GM12874 (cell line): ENCODE data around the gene SP5.

Experiments used
- TF ChIP-seq, protein P1 (sequence below): IDR thresholded peaks from 2 replicates; pipeline ENCODE4 v1.5.1; 2011; ENCODE audit warnings: low read depth, mild to moderate bottlenecking, control low read depth, low read length, moderate library complexity; ENCODE audit not compliant: insufficient read depth

The SP5 gene

DNA sequence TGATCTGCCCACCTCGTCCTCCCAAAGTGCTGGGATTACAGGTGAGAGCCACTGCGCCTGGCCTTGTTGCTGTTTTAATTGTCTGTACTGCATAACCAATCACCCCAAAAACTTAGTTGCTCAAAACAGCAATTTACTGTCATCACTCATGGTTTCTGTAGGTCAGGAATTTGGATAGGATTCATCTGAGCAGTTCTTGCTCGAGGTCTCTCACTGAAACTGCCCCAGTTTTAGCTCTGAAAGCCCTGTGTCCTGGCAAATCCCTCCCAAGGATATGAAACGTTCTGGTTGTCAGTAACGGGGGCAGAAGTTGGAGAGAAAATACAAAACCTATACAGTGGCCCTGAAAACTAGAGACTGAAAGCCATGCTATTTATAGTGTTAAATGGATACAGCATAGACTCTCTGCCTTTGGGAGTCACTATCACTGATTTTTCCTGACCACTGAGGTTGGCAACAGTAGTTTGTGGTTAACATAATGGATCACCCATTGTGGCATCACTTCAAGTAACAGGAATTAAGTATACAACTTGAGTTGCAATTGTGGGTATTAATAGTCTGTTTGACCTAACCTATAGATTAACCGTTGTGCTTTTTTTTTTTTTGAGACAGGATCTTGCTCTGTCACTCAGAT, 27.9 kb downstream of the SP5 start:
- TF ChIP-seq, protein P1, sequence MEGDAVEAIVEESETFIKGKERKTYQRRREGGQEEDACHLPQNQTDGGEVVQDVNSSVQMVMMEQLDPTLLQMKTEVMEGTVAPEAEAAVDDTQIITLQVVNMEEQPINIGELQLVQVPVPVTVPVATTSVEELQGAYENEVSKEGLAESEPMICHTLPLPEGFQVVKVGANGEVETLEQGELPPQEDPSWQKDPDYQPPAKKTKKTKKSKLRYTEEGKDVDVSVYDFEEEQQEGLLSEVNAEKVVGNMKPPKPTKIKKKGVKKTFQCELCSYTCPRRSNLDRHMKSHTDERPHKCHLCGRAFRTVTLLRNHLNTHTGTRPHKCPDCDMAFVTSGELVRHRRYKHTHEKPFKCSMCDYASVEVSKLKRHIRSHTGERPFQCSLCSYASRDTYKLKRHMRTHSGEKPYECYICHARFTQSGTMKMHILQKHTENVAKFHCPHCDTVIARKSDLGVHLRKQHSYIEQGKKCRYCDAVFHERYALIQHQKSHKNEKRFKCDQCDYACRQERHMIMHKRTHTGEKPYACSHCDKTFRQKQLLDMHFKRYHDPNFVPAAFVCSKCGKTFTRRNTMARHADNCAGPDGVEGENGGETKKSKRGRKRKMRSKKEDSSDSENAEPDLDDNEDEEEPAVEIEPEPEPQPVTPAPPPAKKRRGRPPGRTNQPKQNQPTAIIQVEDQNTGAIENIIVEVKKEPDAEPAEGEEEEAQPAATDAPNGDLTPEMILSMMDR = no peak

DNA sequence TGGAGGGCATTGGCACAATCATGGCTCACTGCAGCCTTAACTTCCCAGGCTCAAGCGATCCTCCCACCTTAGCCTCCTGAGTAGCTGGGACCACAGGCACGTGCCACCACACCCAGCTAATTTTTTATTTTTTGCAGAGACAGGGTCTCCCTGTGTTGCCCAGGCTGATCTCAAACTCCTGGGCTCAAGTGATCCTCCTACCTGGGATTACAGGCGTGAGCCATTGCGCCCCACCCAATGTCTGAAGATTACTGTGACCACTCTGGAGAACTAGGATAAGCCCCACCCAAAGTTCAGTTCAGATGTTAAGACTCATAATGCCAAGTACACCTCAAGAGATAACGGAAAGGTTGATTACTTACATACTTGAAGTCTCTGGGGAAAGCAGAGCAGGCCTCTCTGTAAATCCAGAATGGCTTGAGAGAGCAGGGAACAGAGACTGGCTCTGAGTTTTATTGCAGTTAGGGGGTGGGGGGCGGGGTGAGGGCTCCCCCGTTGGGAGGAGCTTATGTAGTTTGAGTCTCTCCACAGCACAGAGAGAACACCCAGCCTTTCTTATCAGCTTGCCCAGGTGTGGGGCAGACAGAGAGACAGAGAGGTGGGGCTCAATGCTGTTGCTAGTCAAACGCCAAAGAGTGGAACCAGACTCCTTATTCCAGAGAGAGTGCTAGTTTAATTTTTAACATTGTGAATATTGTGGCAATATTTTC, 28.5 kb downstream of the SP5 start:
- TF ChIP-seq, protein P1 = no peak

DNA sequence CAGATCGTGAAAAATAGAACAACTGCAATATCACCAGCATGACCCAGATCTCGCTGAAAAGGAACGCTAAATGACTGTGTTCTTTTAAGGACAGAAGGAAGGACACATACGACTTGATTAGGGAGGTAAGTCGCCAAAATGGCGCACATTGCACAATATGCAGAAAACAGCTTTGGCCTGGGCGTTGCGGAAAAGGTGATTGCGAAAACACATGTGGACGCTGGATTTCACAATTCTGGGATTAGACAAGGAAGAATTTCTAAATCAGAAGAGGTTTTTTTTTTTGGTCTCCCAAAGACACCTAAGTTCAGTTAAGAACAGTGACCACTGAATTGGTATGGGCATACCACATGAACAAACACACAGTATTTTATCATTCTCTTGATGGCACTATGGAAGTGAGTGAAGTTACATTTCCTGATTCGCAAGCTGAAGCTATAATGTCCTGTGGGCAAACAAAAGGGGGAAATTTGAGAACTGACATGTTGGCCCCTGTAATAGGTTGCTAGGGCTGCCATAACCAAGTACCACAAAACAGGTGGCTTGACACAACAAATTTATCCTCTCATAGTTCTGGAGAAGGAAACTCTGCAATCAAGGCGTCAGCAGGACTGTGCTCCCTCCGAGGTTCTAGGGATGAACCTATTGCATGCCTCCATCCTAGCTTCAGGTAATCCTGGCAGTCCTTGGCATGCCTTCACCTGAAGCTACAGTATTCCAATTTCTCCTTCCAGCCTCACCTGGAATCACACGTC, 29.3 kb downstream of the SP5 start:
- TF ChIP-seq, protein P1 = no peak

DNA sequence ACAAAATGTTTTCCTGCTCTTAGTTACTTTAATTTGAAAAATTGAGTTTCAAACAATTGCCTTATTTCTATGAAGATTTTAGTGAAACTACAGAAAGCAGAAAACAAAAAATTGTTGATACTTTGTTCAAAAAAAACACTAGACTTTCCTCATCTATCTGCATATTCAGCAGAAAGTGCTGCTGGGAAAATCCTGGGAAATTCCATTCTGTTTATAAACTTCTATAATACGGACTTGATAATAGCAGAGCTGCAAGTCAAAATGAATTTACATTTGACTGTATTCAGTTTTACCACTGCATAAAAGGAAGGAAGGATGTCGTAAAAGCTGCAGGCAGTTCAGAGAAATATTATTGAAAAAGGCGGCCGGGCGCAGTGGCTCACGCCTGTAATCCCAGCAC, 30.2 kb downstream of the SP5 start:
- TF ChIP-seq, protein P1 = no peak

DNA sequence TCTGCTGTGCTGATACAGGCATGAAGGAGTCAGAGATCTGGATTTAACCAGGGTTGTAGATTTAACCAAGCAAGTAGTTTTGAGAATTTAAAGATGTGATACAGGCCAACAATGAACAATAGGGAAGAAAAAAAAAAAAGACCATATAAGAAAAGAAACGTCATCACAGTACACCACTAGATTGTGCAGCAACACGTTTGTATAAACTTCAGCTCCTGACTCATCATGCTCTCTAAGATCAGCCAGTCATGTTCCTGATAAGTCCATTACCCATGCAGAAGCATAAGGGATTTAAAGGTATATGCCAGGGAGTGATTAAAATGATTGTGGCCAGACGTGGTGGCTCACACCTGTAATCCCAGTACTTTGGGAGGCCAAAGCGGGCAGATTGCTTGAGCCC, 32.8 kb downstream of the SP5 start:
- TF ChIP-seq, protein P1 = no peak

DNA sequence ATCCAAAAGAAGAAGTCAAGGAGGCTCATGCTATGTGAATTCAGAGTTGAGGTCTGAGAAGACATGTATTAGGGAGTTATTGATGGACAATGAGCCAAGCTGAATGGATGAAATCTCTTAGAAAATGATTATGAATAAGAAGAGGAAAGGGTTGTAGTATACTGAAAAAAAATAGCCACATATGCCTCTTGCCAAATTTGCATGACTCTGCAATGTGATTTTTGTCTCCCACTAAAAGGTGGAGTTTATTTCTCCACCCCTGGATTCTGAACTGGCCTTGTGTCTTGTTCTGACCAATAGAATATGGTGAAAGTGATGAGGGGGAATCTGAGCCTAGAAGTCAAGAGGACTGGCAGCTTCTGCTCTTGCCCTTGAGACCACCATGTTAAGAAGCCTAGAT, 46.4 kb downstream of the SP5 start:
- TF ChIP-seq, protein P1 = no peak

DNA sequence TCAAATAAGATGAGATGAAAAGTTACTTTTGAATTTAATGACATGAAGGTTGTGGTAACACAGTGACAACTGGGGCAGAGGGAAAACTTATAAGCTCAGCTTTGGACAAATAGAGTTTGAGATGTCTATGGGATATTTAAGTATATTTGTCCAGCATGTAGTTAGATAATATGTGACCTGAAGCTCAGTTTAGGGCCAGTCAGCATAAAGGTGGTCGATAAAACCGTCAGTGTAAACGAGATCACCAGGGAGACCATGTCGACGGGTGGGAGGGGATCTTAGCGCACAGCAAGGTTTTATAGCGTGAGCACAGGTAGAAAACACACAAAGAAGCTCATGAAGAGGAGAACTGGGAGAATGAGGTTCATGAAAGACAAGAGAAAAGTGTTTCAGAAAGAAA, 47.6 kb downstream of the SP5 start:
- TF ChIP-seq, protein P1 = no peak
